Nephron progenitor cell (in vitro differentiated cells): Measurements from ENCODE around the gene CTPS1.
A peak's percentile ranks its signal among the peaks of the same experiment; 100 is the strongest.

Experiments
- DNase-seq: peaks from one replicate; pipeline ENCODE4 v3.0.0; 2021
- H3K27ac Mint-ChIP-seq: 2 replicates; pipeline ENCODE4 v1.8.0; 2021; ENCODE audit warnings: mild to moderate bottlenecking, moderate library complexity, mixed read lengths
- H3K27me3 Mint-ChIP-seq: 2 replicates; pipeline ENCODE4 v1.8.0; 2021; ENCODE audit warnings: mild to moderate bottlenecking, low read depth, mixed read lengths; ENCODE audit not compliant: poor library complexity
- H3K36me3 Mint-ChIP-seq: 2 replicates; pipeline ENCODE4 v1.8.0; 2021; ENCODE audit warnings: low read depth, mixed read lengths
- H3K4me1 Mint-ChIP-seq: 2 replicates; pipeline ENCODE4 v1.8.0; 2021; ENCODE audit warnings: mixed read lengths
- H3K4me3 Mint-ChIP-seq: 2 replicates; pipeline ENCODE4 v1.8.0; 2021; ENCODE audit warnings: mild to moderate bottlenecking, moderate library complexity, mixed read lengths
- H3K9me3 Mint-ChIP-seq: 2 replicates; pipeline ENCODE4 v1.8.0; 2021; ENCODE audit warnings: mild to moderate bottlenecking, moderate library complexity, mixed read lengths
- TF ChIP-seq, protein P1 (sequence below): fragments of 200-600 bp; sonication (generic); IDR thresholded peaks from 2 replicates; pipeline ENCODE4 v1.5.0; 2021; ENCODE audit warnings: antibody characterized with exemption

CTPS1 gene

GRCh38 chr1:41021526-41022308, 42.2 kb downstream of the CTPS1 start, which contains the start of gene SLFNL1:
TSS of gene SLFNL1 (minus strand) at chr1:41021725. CDS start at chr1:41020660, 1,065 bp downstream.
- TF ChIP-seq, protein P1, sequence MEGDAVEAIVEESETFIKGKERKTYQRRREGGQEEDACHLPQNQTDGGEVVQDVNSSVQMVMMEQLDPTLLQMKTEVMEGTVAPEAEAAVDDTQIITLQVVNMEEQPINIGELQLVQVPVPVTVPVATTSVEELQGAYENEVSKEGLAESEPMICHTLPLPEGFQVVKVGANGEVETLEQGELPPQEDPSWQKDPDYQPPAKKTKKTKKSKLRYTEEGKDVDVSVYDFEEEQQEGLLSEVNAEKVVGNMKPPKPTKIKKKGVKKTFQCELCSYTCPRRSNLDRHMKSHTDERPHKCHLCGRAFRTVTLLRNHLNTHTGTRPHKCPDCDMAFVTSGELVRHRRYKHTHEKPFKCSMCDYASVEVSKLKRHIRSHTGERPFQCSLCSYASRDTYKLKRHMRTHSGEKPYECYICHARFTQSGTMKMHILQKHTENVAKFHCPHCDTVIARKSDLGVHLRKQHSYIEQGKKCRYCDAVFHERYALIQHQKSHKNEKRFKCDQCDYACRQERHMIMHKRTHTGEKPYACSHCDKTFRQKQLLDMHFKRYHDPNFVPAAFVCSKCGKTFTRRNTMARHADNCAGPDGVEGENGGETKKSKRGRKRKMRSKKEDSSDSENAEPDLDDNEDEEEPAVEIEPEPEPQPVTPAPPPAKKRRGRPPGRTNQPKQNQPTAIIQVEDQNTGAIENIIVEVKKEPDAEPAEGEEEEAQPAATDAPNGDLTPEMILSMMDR, result no peak
- Mint-ChIP-seq H3K36me3 (peaks cover 22% of the 10 kb centered on the region), H3K27me3 (no peaks in the 10 kb centered on the region), H3K9me3 (no peaks in the 10 kb centered on the region), H3K4me3 (no peak within 1 kb of the TSS), H3K27ac (peak within 1 kb of the TSS; percentile 71), H3K4me1 (peaks cover 40% of the 10 kb centered on the region)
- DNase-seq, result peak; percentile 26

DNA sequence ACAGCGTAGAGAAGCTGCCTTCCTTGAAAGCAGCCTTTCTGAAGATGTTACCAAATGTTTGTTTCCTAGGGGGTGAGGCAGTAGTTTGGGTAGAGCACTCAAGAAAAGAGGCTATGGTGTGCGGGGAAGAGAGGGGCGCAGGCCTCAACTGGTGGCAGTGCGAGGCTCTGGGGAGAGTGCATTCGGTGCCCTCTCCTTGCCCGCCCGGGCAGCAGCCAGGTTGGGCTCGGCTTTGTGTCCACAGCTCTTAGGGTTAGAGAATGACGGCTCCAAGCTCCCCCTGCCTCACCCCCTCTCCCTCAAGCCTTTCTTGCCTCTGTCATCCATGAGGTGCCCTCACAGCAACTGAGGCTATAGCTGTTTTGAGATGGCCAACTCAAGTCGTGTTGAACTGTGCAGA, 42.9 kb downstream of the CTPS1 start:
- no peak for DNase-seq
- H3K27me3 Mint-ChIP-seq, result no peaks in the 10 kb centered on the region
- H3K4me1 Mint-ChIP-seq, result peaks cover 41% of the 10 kb centered on the region
- H3K4me3 Mint-ChIP-seq, result no peak overlapping the region
- peaks cover 27% of the 10 kb centered on the region for H3K36me3 Mint-ChIP-seq
- TF ChIP-seq, protein P1, result no peak
- H3K9me3 Mint-ChIP-seq, result no peaks in the 10 kb centered on the region
- no peak overlapping the region for H3K27ac Mint-ChIP-seq

GRCh38 chr1:41023279-41023990, 43.9 kb downstream of the CTPS1 start:
- Mint-ChIP-seq H3K4me1 (peaks cover 44% of the 10 kb centered on the region), H3K27ac (peak overlapping the region; percentile 59), H3K9me3 (no peaks in the 10 kb centered on the region), H3K27me3 (no peaks in the 10 kb centered on the region), H3K36me3 (peaks cover 33% of the 10 kb centered on the region), H3K4me3 (no peak overlapping the region)
- DNase-seq, result no peak
- TF ChIP-seq, protein P1, result peak; percentile 22

GRCh38 chr1:41024953-41025352, 45.5 kb downstream of the CTPS1 start:
- H3K27me3 Mint-ChIP-seq, result no peaks in the 10 kb centered on the region
- TF ChIP-seq, protein P1, result no peak
- H3K4me1 Mint-ChIP-seq, result peaks cover 34% of the 10 kb centered on the region
- no peak for DNase-seq
- H3K9me3 Mint-ChIP-seq, result no peaks in the 10 kb centered on the region
- peaks cover 36% of the 10 kb centered on the region for H3K36me3 Mint-ChIP-seq
- no peak overlapping the region for H3K4me3 Mint-ChIP-seq
- H3K27ac Mint-ChIP-seq, result peak overlapping the region; percentile 90

- TF ChIP-seq, protein P1, result no peak
- H3K4me1 Mint-ChIP-seq, result peaks cover 27% of the 10 kb centered on the region
- H3K27ac Mint-ChIP-seq, result peak overlapping the region; percentile 39
- peaks cover 45% of the 10 kb centered on the region for H3K36me3 Mint-ChIP-seq
- no peak for DNase-seq
- no peaks in the 10 kb centered on the region for H3K27me3 Mint-ChIP-seq
- H3K9me3 Mint-ChIP-seq, result no peaks in the 10 kb centered on the region
- H3K4me3 Mint-ChIP-seq, result no peak overlapping the region
Observed at GRCh38 chr1:41025979-41026819, 46.7 kb downstream of the CTPS1 start.
